SH-SY5Y (cell line): ENCODE results near the gene P2RX7.

ENCODE experiments used
- GATA2 ChIP-seq: IDR thresholded peaks from 2 replicates; pipeline ENCODE4 v1.6.1; 2011; ENCODE audit warnings: mild to moderate bottlenecking, low read depth, low read length
- GATA3 ChIP-seq: IDR thresholded peaks from 2 replicates; pipeline ENCODE4 v1.6.1; 2011; ENCODE audit warnings: low read depth, mild to moderate bottlenecking, low read length, moderate library complexity

DNA sequence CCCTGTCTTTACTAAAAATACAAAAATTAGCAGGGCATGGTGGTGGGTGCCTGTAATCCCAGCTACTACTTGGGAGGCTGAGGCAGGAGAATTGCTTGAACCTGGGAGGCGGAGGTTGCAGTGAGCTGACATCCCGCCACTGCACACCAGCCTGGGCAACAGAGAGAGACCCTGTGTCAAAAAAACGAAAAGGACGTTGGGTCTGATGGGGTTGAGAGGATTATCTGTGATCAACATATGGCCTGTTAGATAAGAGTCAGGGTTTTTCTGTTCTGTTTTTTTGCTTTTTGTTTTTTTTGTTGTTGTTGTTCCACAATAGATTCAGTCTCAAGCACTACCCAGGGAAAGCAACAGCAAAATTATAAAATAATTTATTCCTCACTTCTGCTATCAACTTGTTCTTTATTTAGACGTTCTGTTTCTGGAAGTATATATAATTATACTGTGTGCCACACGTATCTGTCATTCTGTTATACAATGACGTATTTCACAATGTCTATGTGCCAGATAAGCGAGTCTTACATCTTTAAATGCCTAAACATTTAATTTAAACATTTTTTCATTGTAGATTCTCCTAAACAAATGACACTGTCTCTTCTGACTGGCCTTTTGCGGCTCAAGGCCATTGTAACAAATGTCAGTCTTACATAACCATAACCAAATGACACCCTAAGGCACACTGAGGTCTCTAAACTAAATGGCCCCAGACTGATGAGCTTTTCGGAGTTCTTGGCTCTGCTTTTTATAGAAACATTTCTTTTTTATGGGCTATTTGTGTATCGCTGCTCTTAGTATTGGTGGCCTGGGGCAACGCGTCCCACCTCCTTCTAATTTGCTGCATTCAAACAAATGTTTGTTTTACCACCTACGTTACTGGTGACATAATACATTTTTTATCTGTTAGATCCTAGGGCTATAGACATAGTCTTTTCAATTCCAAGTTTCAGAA is 70.0 kb downstream of the P2RX7 start:
- peak; percentile 84 for TF ChIP-seq GATA2
- TF ChIP-seq GATA3 = peak; percentile 84
